Stimulated activated CD4-positive, alpha-beta T cell treated with anti-CD3 and anti-CD28 coated beads, Interleukin-15, amount 100 ng/mL, for 48 hours (primary cell): Measurements from ENCODE around the gene MSS51.
"Not testable (repeated sequence)": the region's sequence is repeated elsewhere in the genome, so short reads cannot be mapped to it uniquely, and the experiment has no call there.

Experiments used
- DNase-seq, 2 donors: peaks; one replicate each; pipeline ENCODE4 v3.0.0-alpha.2; 2020; ENCODE audit warnings: low read depth in 2 of 2

The MSS51 gene

DNA sequence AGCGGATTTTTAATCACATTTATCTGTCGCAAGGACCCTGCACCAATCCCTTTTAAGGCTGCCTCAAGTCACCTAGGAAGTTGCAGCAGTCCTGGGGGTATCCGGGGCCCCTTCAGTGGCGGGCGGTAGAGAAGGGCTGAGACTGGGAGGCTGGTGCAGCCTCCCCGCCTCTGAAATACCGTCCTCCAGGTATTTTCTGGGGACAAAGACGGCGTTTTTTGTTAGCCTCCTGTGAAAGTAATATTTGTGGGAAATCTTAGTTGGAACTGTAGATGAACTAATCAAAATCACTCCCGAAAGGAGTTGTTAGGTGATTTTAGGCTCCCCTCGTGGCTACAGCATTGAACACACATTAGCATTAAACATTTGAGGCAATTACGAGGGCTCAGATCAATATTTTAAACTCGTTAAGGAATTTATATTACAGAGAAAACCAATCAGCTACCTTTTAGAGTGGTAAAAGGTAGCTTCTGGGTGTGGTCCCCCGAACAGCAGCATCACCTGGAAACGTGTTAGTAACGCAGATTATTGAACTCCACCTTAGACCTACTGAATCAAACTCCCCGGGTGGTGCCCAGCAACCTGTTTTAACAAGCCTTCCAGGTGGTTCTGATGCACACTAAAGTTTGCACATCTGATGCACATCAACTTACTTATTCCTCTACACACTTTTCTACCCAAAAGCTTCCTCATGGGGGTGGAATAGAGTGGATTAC is 19.0 kb downstream of the MSS51 start:
- no peak for DNase-seq

DNA sequence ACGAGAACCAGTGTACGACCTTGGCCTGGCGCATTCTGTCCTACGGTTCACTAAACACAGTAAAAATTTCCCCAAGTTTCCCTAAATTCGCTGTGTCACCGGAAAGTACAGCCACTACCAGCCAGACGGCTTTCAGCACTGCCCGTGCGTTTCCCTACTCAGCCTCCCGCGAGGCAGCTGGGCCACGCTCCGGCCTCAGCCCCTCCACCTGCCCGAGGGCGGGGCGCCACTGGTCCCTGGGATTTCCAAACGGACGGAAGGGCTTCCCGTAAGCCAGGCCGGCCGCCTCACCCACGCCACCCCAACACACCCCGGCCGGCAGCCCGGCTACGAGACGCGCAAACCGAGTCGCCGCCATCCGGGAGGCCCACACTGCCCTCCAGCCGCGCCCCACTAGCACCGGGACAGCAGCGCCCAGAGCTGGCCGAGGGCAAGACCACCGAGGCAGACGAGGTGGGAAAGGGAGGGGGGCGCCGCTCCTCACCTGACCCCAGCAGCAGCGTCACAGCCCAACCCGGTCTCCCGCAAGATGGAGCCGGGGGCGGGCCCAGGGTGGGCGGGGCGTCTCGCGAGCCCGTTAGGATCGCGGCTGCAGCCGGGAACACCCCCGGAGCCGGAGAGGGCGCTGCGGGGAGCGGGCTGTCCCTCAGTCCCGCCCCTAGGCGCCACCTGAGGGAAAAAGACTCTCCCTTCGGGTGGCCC is 19.7 kb downstream of the MSS51 start, which contains the start of gene ANXA7:
Gene ANXA7, minus strand, starts transcription at position 531 of the 702 bp plus-strand sequence. CDS start 13,202 bp downstream, outside the sequence.
- DNase-seq: peak; percentile 84 to 95

DNA sequence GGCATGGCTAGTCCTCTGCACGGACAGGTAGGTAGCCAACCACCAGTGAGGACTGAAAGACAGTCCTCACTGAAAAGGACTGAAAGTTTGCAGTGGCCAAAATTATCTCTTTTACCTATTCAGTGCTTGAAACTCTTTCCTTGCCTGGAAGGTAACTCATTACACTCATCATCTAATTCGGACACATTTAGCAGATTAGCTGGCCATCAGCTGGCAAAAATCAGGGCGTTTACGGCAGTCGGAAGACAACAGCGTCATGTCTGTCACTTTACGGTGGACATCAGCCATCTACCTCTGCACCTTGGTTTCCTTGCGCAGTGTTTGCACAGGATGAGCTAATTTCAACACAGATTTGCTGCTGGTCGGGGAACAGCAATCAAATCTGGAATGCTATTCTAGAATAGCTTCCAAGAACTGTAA is 20.2 kb downstream of the MSS51 start:
- DNase-seq: peak; percentile 22 to 31

DNA sequence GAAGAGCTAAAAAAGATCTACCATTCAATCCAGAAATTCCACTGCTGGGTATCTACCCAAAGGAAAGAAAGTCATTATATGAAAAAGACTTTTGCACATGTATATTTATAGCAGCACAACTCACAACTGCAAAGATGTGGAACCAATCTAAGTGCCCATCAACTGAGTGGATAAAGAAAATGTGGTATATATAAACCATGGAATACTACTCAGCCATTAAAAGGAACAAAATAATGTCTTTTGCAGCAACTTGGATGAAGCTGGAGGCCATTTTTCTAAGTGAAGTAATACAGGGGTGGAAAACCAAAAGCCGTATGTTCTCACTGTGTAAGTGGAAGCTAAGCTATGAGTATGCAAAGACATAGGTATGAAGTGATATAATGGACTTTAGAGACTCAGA is 22.5 kb downstream of the MSS51 start:
- DNase-seq: no peak

DNA sequence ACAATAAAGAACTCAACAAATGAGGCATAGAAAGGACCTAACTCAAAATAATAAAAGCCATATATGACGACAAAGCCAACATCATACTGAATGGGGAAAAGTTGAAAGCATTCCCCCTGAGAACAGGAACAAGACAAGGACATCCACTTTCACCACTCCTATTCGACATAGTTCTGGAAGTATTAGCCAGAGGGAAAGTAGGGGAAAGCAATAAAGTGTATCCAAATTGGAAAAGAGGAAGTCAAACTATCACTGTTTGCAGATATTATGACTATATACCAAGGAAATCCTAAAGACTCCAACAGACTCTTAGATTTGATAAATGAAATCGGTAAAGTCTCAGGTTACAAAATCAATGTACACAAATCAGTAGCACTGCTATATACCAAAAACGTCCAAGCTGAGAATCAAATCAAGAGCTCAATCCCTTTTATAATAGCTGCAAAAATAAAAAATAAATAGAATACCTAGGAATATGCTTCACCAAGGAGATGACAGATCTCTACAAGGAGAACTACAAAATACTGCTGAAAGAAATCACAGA is 24.3 kb downstream of the MSS51 start:
- no peak for DNase-seq

DNA sequence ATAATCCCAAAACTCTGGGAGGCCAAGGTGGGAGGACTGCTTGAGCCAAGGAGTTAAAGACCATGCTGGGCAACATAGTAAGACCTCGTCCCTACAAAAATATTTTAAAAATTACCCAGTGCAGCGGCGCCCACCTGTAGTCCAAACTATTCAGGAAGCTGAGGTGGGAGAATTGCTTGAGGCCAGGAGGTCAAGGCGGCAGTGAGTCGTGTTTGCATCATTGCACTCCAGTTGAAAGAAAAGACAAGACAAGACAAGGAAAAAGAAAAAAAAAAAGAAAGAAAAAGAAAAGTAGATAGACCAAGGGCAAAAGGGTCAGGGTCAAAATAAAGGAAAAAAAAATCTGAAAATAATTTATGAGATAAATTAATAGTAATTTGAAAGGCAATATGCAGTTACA is 25.3 kb downstream of the MSS51 start:
- no peak for DNase-seq

DNA sequence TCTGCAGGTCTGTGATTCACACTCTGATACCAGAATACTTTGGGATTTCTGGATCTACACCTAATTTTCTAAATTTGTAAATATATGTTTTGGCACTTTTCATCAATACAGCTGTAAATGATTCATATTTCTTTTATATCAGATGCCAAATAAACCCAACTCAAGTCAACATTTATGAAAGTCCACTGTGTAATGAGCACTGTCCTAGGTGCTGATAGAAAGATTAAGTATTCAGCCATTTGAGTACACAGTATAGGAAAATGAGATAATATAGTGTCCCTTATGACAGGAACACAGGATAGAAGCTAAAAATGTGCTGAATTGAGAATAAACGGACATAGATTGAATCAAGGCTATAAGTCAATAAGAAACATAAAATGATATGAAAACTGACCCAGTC is 25.9 kb downstream of the MSS51 start:
- no peak for DNase-seq

DNA sequence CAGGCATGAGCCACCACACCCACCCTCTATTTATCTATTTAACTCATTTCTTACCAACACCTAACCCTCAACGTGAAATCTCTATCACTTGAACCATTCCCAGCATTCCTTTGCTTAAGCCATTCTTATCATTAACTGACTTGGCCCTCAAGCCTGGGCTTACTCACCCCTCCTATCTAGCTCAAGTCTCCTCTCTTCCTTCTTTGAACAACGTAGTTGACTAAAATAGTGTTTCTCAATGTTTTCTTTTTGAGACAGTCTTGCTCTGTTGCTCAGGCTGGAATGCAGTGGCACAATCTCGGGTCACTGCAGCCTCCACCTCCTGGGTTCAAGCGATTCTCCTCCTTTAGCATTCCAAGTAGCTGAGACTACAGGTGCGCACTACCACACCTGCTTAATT is 26.5 kb downstream of the MSS51 start:
- no peak for DNase-seq

DNA sequence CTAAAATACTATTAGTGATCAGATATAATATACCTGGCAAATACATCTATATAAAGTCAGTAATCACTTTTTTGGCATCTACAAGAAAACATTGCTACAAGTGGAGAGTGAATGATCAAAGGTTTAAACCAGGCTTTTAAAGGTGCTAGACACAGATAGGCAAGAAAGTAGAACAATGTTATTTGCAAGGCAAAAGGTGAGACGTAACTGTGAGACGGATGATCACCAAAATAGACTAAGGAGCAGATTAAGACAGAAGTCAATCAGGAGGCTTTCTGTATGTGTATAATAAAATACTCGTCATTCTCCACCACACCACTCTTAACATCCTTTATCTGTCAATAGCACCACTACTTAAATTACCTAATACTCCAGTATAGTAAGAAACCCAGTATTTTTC is 27.8 kb downstream of the MSS51 start:
- DNase-seq: no peak

DNA sequence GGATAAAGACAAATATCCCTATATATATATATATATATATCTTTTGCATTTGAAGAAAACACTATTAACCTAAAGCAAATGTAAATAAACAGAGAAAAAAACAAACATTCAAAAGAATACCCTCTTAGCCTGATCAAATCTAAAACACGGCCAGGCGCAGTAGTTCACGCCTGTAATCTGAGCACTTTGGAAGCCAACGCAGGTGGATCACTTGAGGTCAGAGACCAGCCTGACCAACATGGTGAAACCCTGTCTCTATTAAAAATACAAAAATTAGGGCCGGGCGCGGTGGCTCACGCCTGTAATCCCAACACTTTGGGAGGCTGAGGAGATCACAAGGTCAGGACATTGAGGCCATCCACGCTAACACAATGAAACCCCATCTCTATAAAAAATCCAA is 28.7 kb downstream of the MSS51 start:
- no peak for DNase-seq

DNA sequence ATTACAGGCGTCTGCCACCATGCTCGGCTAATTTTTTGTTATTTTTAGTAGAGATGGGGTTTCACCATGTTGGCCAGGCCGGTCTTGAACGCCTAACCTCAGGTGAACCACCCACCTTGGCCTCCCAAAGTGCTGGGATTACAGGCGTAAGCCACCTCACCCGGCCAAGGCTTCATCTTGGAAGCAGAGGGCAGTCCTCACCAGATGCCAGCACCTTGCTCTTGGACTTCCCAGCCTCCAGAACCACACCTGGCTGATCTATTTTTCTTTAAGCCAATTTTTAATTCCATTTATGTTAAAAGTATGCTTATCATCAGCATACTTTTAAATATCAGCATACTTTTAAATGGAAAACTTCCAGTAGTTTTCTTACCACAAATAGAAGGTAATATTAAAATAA is 31.7 kb downstream of the MSS51 start:
- no peak for DNase-seq

DNA sequence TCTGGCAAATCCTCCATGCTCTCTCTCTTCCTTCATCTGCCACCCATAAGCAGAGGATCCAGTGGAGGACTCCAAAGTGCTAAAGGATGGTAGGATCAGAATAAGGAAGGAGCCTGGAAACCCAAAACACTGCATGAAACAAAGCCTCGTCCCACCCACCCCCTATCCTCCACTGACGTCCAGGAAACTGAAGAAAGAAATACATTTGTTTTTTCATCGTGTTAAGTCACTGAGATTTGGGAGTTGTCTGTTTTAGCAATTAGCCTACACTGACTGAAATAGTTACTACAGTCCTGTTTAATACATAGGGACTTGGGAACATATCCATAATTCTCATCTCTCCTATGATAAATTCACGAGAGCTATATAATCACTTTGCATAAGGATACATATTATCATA is 34.3 kb downstream of the MSS51 start:
- no peak for DNase-seq

DNA sequence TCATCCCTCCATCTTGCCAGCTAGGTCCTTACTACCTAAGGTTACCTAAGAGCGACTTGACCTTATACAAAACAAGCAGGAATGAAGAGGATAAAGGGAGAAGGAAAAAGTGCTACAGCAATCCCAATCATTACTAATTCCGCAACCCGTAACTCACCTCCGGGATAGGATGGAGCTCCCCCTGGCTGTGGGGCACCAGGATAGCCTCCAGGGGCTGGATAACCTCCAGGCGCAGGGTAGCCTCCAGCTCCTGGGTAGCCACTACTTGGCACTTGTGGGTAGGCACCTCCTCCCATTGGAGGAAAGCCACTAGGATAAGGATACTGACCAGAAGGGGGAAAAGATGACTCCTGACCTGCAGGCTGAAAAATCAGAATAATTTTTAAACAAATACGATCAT is 35.3 kb downstream of the MSS51 start:
- DNase-seq: no peak

DNA sequence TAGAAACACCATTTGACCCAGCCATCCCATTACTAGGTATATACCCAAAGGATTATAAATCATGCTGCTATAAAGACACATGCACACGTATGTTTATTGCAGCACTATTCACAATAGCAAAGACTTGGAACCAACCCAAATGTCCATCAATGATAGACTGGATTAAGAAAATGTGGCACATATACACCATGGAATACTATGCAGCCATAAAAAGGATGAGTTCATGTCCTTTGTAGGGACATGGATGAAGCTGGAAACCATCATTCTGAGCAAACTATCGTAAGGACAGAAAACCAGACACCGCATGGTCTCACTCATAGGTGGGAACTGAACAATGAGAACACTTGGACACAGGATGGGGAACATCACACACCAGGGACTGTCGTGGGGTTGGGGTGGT is 39.0 kb downstream of the MSS51 start:
- not testable (repeated sequence) for DNase-seq

DNA sequence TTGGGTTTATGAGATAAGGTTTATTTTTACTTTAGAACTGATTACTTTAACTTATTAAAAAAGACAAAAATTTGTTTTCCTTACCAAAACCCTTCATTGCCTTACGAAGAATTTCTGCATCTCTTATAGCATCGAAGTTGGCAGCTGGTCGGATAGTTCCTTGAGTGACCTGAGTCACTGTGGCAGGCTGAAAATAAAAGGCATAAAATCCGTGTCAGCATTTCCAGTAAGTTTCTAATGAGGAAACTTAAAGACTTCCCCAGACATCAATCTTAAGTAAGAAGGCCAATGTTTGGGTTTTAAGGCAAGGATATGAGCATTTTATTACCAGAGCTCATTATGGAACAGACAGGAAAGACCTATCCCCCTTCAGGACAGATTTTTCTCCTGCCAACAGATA is 45.1 kb downstream of the MSS51 start:
- no peak for DNase-seq

DNA sequence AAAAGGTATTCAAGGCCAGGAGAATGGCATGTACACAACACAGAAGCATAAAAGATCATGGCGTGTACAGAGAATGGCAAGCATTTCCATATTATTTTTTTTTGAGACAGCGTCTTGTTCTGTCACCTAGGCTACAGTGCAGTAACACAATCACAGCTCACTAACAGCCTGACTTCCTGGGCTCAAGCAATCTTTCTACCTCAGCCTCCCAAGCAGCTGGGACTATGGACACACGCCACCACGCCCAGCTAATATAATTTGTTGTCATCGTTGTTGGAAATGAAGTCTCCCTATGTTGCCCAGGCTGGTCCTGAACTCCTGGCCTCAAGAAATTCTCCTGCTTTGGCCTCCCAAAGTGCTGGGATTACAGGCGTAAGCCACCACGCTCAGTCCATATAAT is 46.8 kb downstream of the MSS51 start:
- DNase-seq: no peak

DNA sequence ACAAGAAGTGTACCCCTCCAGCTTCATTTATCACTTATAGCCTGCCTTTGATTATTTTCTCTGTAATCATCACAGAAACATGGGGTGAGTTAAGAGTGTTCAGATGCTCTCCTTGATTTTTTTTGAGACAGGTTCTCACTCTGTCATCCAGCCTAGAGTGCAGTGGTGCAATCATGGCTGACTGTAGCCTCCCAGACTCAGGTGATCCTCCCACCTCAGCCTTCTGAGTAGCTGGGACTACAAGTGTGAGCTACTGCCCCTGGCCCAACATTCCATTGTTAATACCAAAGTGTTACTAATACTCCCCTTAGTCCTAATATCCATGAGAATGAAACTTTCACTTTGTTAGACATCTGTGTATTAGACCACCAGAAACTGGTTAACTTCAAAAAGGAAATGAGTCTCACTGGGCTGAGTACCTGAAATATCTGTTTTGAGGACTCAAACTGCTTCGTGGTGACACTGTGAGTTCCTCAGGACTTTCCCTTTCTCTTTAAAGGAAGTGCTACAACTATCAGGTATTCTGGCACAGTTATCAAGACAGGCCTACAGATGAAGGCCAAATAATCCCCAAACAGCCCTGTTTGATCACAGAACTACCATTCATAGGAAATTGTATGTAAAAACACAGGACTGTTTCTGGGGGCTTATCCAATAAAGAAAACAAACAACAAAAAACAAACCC is 54.2 kb downstream of the MSS51 start:
- no peak for DNase-seq

DNA sequence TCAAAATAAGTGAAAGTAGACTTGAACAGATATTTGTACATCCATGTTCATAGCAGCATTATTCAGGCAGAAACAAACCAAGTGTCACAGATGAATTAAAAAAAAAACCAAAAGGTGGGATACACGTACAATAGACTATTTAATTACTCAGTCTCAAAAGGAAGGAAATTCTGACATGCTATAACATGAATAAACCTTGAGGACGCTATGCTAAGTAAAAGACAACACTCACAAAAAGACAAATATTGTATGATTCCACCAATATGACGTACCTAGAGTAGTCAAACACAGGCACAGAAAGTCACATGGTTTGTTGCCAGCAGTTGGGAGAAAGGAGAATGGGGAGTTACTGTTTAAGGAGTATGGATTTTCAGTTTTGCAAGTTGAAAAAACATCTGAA is 56.7 kb downstream of the MSS51 start:
- DNase-seq: no peak
